GM21619 (cell line): ENCODE data around the gene JAZF1.

Experiments
- ATAC-seq: cut with Tn5 transposase; IDR thresholded peaks from one replicate; pipeline ENCODE4 v1.9.1; 2021; ENCODE audit not compliant: unreplicated experiment

The JAZF1 gene

DNA sequence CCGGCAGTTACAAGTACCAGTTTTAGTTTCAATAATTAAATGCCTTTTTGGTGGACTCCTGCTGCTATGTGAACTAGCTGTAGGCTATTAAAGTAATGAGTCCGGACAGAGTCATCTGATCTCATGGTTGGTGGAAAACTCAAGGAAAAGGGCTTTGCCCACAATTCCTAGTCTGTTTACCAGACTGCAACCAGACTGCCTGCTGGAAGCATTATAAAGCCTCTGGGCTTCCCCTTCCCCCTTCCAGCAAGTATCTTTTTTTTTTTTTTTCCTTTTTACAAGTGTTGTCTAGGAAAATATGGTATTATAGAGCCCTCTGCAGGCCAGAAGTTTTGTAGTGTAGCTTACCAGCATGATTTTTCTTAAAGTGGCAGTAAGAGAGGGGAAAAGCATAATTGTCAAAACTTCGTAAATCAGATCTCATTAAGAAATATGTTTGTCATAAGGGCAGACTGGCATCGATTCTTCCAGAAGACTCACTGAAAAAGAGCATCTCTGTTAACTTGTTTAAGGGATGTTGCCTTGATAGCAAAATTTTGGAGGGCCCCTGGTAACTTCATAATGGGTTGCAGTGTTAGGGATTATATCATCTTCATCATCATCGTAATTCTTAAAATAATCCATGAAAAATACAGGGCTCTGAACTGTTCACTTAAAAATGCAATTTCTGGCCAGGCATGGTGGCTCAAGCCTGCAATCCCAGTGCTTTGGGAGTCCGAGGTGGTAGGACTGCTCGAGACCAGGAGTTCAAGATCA lies 259.3 kb downstream of the JAZF1 start:
- no peak for ATAC-seq

DNA sequence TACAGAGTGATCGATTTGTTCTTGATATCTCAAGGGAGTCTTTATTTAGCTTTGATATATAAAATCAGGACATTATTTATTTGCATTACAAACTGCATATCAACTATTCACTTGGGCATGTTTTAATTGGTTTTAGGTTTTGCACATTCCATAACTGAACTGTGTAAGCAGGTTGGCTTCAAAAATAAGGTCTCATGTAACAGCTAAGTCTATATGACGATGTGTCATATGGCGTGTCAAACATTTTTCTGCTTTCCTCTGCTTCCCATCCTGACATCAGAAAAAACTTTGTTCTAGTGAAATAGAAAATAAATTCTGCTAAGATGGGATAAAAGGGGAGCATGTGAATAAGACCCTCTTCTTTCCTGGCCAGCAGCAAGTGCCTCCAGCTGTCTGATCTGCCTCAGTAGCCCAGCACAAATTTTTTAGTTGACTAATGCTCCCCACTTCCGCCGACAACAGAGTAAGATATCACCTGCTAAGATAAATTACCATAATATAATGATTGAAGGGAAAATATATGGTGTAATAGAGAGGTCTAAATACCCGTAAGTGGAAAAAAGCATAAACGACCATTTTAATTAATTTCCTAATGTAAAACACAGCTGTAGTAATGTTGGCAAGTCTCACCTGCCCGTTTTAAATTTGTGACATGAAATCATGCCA lies 260.2 kb downstream of the JAZF1 start:
- ATAC-seq: no peak

- no peak for ATAC-seq
Observed at GRCh38 chr7:27918503-27918902, 262.1 kb downstream of the JAZF1 start.

GRCh38 chr7:27917774-27918314 lies 262.8 kb downstream of the JAZF1 start:
- ATAC-seq: no peak

DNA sequence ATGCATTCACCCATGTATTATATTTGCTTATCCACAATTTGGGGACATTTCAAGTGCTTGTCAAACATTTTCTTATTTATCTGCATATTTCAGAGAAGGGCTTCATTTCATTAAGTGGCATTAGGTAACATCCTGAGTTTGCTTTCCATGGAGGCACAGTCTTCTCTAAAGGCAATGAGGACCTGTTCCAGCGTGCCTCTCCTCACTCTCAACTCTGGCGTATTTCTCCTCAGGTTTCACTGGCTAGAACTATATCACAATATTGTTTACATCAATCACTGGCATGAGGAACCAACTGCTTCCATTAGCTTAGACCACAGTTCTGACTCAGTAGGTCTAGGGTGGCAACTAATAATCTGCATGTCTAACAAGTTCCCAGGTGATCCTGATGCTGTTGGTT lies 263.5 kb downstream of the JAZF1 start:
- ATAC-seq: no peak

DNA sequence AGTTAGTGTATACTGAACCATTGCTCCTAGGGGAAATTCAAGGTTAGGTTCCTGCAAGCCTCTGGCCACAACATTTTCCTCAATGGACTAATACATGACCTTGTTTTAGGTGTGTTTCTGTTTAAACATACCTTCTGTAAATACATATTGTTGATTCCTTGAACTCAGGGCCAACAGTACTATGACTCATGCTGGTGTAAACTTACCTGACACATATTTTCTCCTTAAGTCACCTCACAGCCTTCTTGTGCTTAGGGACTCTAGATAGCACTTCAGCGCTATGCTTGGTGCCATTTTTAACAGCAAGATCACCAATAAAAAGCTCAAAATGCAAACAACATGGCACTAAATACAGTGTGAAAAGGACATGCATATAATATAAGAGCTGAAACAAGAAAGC lies 264.2 kb downstream of the JAZF1 start:
- no peak for ATAC-seq

- no peak for ATAC-seq
Observed at GRCh38 chr7:27914409-27914808, 266.2 kb downstream of the JAZF1 start.

DNA sequence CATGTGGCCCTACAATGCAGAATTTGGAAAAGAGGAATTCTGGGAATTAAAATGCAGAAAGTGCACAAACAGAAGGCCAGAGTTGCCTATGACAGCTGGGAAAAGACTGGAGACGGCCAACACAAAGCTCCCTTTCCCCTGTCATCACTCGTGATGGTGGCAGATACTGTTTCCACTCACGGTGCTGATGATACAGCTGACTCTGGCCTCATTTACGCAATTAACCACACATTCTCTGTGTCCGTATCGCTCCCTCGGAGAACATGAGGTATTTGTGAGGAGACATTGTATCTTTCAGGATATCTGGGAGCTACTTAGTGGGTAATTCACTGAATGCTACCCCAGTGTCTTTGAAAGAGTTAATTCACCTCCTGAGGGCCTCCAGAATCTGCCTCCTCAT lies 267.8 kb downstream of the JAZF1 start:
- no peak for ATAC-seq

DNA sequence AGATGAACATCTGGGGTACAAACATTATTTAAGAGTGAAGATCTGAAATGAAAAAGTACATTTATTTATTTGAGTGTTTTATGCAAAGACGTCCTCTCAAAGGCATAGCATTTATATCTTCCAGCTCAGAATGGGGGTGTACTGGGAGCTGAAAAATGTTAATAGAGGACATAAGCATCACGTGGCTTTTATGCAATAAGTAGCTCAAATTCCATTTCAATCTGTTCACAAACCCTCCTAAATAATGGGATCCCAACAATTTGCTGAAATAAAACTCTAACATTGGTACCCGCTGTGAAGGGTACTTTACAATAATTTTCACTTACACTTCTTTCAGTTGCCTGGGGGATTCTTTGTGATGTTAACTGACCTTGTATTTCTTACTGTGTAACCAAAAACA lies 268.7 kb downstream of the JAZF1 start:
- ATAC-seq: no peak

DNA sequence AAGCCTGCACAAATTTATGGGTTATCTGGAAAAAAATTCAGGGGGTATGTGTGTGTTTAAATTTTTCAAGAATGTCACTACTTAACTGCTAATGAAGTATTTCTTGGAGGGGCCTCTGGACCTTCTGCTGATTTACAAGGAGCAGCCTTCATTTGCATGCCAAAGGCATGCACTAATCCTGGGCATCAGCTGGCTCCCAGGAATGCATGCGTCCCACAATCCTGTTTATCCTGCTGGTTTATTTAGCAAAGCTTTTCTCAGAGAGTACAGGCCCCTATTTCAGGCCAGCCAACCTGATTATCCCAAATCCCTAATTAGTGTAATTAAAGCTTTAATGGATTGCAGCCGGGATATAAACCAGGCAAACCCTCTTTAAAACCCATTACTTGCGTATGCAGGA lies 270.3 kb downstream of the JAZF1 start:
- no peak for ATAC-seq

GRCh38 chr7:27908534-27909165 lies 271.9 kb downstream of the JAZF1 start:
- no peak for ATAC-seq

- no peak for ATAC-seq
Observed at GRCh38 chr7:27906385-27907091, 274.1 kb downstream of the JAZF1 start.

DNA sequence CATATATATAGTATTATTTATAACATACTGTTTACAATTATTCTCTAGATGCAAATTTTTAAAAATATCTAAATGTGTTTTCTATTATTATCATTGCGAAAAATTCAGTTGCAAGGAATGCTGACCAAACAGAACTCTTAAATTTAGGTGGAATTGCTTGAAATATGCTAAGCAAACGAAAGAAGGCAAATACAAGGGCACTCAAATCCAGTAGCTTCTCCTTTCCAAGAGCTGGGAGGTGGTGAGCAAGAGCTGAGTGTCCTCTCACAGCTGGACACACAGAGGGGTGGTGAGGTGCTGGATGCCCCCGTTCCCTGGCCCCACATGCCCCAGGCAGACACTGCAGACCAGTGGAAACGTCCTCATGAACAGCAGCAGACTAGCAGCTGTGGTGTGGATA lies 274.6 kb downstream of the JAZF1 start:
- ATAC-seq: no peak

- ATAC-seq: peak; percentile 82
Observed at GRCh38 chr7:27901028-27901760, 279.4 kb downstream of the JAZF1 start.

GRCh38 chr7:27900006-27900405 lies 280.6 kb downstream of the JAZF1 start:
- ATAC-seq: no peak

- no peak for ATAC-seq
Observed at GRCh38 chr7:27899601-27900000, 281.0 kb downstream of the JAZF1 start.

DNA sequence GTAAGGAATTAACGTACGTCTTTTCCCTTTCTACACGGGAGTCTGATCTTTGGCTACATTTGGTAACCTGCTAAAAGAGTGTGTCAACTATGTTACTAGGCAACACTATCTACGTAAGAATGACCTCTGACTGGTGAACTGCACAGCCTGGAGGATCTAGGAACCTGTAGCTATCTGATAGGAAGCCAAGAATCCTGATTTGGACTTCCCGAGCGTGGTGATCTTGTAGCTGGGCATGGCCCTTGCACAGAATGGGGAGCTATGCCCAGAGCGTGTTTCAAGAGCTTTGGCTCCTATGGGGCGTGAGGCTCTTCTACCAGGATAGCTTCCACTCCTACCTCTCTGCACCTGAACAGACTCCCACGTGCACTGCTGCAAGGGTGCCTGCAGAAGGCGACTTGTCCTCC lies 283.2 kb downstream of the JAZF1 start:
- ATAC-seq: no peak

- no peak for ATAC-seq
Observed at GRCh38 chr7:27897001-27897400, 283.6 kb downstream of the JAZF1 start.

- ATAC-seq: no peak
Observed at GRCh38 chr7:27895551-27895950, 285.0 kb downstream of the JAZF1 start.

- ATAC-seq: peak; percentile 100
Observed at GRCh38 chr7:27890205-27890849, 290.3 kb downstream of the JAZF1 start.
